Measurements from ENCODE around the gene ZNF330. TPM values are rescaled to one million over a fixed set of nuclear protein-coding genes. Genes with fewer than 3 reads are reported as not detected.

The ZNF330 gene
- total RNA-seq = 10 to 100 TPM; 11.9 to 36.6 (median 34.5) TPM
- polyA plus RNA-seq = 10 to 100 TPM; 23.1 to 41.8 TPM
- long read RNA-seq, donor 1, partial matches to known transcripts = 2 of 3 reads
- long read RNA-seq, donor 1, other reads (novel, unspliced or antisense) = 1 of 3 reads
- long read RNA-seq, donor 2 = 0 reads
- long read RNA-seq, donor 3, partial matches to known transcripts = 1 of 5 reads
- long read RNA-seq, donor 3, other reads (novel, unspliced or antisense) = 3 of 5 reads

GRCh38 chr4:141220691-141221659 lies at the start of gene ZNF330:
Gene ZNF330 (plus strand): TSS chr4:141220895. CDS start chr4:141222372, 1,477 bp downstream.
- H3K4me1 ChIP-seq (ENCODE audit: insufficient read depth) = no peaks in the 10 kb centered on the region
- TF ChIP-seq, protein P1, sequence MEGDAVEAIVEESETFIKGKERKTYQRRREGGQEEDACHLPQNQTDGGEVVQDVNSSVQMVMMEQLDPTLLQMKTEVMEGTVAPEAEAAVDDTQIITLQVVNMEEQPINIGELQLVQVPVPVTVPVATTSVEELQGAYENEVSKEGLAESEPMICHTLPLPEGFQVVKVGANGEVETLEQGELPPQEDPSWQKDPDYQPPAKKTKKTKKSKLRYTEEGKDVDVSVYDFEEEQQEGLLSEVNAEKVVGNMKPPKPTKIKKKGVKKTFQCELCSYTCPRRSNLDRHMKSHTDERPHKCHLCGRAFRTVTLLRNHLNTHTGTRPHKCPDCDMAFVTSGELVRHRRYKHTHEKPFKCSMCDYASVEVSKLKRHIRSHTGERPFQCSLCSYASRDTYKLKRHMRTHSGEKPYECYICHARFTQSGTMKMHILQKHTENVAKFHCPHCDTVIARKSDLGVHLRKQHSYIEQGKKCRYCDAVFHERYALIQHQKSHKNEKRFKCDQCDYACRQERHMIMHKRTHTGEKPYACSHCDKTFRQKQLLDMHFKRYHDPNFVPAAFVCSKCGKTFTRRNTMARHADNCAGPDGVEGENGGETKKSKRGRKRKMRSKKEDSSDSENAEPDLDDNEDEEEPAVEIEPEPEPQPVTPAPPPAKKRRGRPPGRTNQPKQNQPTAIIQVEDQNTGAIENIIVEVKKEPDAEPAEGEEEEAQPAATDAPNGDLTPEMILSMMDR (IDR thresholded peaks at IDR 0.05) = peak in 1 of 3 donors; percentile 17
- TF ChIP-seq POLR2A (IDR thresholded peaks at IDR 0.05) (peak; percentile 92), EP300 (IDR thresholded peaks at IDR 0.05) (no peak)
- H3K4me3 ChIP-seq = peak within 1 kb of the TSS; percentile 100
- WGBS, 3 donors = 0 to 1% (median 0%) methylated on average over 57 of the region's 57 CpGs
- intact Hi-C loops (cut with DNase I) = no loop called here
- peak within 1 kb of the TSS; percentile 82 to 88 for H3K27ac ChIP-seq
- no peaks in the 10 kb centered on the region for H3K9me3 ChIP-seq
- H3K27me3 ChIP-seq = no peaks in the 10 kb centered on the region
- DNase-seq = peak; percentile 92 to 98 (median 98)
- H3K36me3 ChIP-seq = no peaks in the 10 kb centered on the region

- DNase-seq = no peak
- H3K9me3 ChIP-seq = no peaks in the 10 kb centered on the region
- intact Hi-C loops (cut with DNase I) = no loop called here
- WGBS, 3 donors = 37 to 77% (median 48%) methylated on average over 1 of the region's 1 CpG
- H3K27ac ChIP-seq = no peak overlapping the region
- no peaks in the 10 kb centered on the region for H3K4me1 ChIP-seq (ENCODE audit: insufficient read depth)
- no peaks in the 10 kb centered on the region for H3K36me3 ChIP-seq
- no peaks in the 10 kb centered on the region for H3K27me3 ChIP-seq
- no peak overlapping the region for H3K4me3 ChIP-seq
- TF ChIP-seq POLR2A (IDR thresholded peaks at IDR 0.05) (no peak), EP300 (IDR thresholded peaks at IDR 0.05) (no peak)
- TF ChIP-seq, protein P1 (IDR thresholded peaks at IDR 0.05) = no peak
These were observed 46.2 kb upstream of the ZNF330 start for GRCh38 chr4:141174457-141174856.

- 32 to 54% (median 33%) methylated on average over 1 of the region's 1 CpG for WGBS, 3 donors
- Histone ChIP-seq H3K27me3 (no peaks in the 10 kb centered on the region), H3K36me3 (no peaks in the 10 kb centered on the region), H3K4me3 (no peak overlapping the region), H3K27ac (no peak overlapping the region), H3K4me1 (ENCODE audit: insufficient read depth) (no peaks in the 10 kb centered on the region), H3K9me3 (no peaks in the 10 kb centered on the region)
- intact Hi-C loops (cut with DNase I) = no loop called here
- TF ChIP-seq, protein P1 (IDR thresholded peaks at IDR 0.05) = no peak
- TF ChIP-seq EP300 (IDR thresholded peaks at IDR 0.05) (no peak), POLR2A (IDR thresholded peaks at IDR 0.05) (no peak)
- no peak for DNase-seq
These were observed 43.5 kb upstream of the ZNF330 start for GRCh38 chr4:141177171-141177570.

- H3K27ac ChIP-seq = no peak overlapping the region
- no peak overlapping the region for H3K4me3 ChIP-seq
- TF ChIP-seq EP300 (IDR thresholded peaks at IDR 0.05) (no peak), POLR2A (IDR thresholded peaks at IDR 0.05) (no peak)
- TF ChIP-seq, protein P1 (IDR thresholded peaks at IDR 0.05) = no peak
- H3K27me3 ChIP-seq = no peaks in the 10 kb centered on the region
- intact Hi-C loops (cut with DNase I) = no loop called here
- H3K36me3 ChIP-seq = no peaks in the 10 kb centered on the region
- DNase-seq = no peak
- WGBS, 3 donors = 39 to 46% (median 41%) methylated on average over 8 of the region's 8 CpGs
- no peaks in the 10 kb centered on the region for H3K4me1 ChIP-seq (ENCODE audit: insufficient read depth)
- no peaks in the 10 kb centered on the region for H3K9me3 ChIP-seq
These were observed 41.0 kb upstream of the ZNF330 start for GRCh38 chr4:141179474-141180373.
